RWPE1 (cell line): ENCODE data around the gene SLC4A7.

Experiments used
- CTCF ChIA-PET: fragments of 350-600 bp; sonication (Branson Sonifier 250); formaldehyde crosslinking; extraction: SDS; loops from one replicate; lab custom pipeline; 2021; lab: Yijun Ruan, JAX
- POLR2A ChIA-PET: fragments of 400-600 bp; formaldehyde crosslinking; extraction: SDS; loops from one replicate; lab custom pipeline; 2020; ENCODE audit warnings: antibody characterized with exemption; ENCODE audit not compliant: low non-redundant PET; lab: Yijun Ruan, JAX
- DNase-seq: peaks from one replicate; pipeline ENCODE4 v3.0.0; 2012; ENCODE audit warnings: low spot score
- H3K27ac ChIP-seq: fragments of 450-650 bp; 2 replicates; pipeline ENCODE4 v1.5.1; 2017
- TF ChIP-seq, protein P1 (sequence below): fragments of 450-650 bp; conservative IDR thresholded peaks from 2 replicates; pipeline ENCODE4 v1.5.1; 2017; ENCODE audit warnings: low read depth, mild to moderate bottlenecking

SLC4A7 gene

DNA sequence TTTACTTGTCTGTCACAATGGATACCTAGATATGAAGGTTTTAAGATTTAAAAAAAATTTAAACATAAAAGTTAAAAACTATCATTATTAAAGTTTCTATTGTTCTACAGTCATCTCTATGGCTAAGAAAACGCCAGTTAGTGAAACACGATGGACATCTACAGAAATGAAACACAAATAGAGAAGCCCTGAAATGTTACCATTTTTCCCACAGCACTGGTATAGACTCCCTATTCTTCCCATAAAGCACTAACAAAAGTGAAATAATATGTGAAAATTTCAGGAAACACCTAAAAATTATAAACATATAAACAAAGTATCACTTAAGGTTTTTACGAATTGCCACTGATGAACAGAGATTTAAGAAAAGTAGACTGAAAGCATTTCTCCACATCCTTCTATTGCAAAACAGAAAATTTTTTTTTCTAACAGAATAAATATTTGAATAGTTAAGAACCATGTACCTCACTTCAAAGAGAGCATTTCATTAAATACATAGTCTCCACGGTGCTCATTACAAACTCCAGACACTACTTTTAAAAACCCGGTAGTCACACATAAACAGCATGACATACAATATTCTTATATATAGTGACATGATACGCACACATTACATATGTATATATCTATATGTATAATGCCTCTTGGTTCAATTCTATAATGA, 107.9 kb downstream of the SLC4A7 start:
- TF ChIP-seq, protein P1, sequence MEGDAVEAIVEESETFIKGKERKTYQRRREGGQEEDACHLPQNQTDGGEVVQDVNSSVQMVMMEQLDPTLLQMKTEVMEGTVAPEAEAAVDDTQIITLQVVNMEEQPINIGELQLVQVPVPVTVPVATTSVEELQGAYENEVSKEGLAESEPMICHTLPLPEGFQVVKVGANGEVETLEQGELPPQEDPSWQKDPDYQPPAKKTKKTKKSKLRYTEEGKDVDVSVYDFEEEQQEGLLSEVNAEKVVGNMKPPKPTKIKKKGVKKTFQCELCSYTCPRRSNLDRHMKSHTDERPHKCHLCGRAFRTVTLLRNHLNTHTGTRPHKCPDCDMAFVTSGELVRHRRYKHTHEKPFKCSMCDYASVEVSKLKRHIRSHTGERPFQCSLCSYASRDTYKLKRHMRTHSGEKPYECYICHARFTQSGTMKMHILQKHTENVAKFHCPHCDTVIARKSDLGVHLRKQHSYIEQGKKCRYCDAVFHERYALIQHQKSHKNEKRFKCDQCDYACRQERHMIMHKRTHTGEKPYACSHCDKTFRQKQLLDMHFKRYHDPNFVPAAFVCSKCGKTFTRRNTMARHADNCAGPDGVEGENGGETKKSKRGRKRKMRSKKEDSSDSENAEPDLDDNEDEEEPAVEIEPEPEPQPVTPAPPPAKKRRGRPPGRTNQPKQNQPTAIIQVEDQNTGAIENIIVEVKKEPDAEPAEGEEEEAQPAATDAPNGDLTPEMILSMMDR = no peak
- POLR2A ChIA-PET = no interaction called here
- no peak for DNase-seq
- no peak overlapping the region for H3K27ac ChIP-seq
- CTCF ChIA-PET = no interaction called here

GRCh38 chr3:27368831-27369607, 115.2 kb downstream of the SLC4A7 start, which contains the start of gene NEK10:
Gene NEK10 (minus strand): TSS chr3:27369383. CDS start chr3:27352882, 16,501 bp downstream.
- TF ChIP-seq, protein P1 = no peak
- ChIA-PET CTCF (no interaction called here), POLR2A (no interaction called here)
- DNase-seq = peak; percentile 96
- no peak within 1 kb of the TSS for H3K27ac ChIP-seq

- POLR2A ChIA-PET = interaction anchor here (0.6 kb wide), 1 partner anchor 82 kb away, joined by 4 read pairs; no protein-coding TSS in a partner anchor
- no peak for DNase-seq
- H3K27ac ChIP-seq = no peak overlapping the region
- CTCF ChIA-PET = no interaction called here
- TF ChIP-seq, protein P1 = no peak
Measured at GRCh38 chr3:27366062-27366591, 118.1 kb downstream of the SLC4A7 start.

GRCh38 chr3:27360113-27361078, 123.8 kb downstream of the SLC4A7 start:
- H3K27ac ChIP-seq = no peak overlapping the region
- ChIA-PET POLR2A (no interaction called here), CTCF (no interaction called here)
- DNase-seq = peak; percentile 6
- TF ChIP-seq, protein P1 = no peak

DNA sequence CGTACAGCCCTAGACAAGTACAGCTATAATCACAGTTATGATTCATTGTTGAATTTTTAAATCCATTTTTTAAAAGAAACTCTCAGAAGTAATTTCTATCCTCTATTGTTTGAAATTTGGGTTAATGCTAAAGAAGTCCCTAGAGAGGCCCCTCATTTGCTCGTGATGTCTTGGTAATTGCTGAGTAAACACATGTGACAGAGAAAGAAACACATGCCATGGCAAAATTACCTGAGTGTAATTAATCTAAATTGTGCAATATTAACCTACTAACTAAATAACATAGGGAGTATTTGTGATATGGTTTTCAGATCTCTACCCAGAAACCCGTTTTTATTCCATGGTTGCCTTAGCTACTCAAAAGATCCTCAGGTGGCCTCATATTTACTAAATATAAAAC, 125.8 kb downstream of the SLC4A7 start:
- DNase-seq = no peak
- H3K27ac ChIP-seq = no peak overlapping the region
- CTCF ChIA-PET = interaction anchor here (0.7 to 0.8 kb wide), 2 partner anchors 9 to 36 kb away, joined by 3 read pairs; no protein-coding TSS in a partner anchor
- TF ChIP-seq, protein P1 = no peak
- POLR2A ChIA-PET = no interaction called here
